ENCODE results near the gene C1QTNF4.

Gene C1QTNF4

DNA sequence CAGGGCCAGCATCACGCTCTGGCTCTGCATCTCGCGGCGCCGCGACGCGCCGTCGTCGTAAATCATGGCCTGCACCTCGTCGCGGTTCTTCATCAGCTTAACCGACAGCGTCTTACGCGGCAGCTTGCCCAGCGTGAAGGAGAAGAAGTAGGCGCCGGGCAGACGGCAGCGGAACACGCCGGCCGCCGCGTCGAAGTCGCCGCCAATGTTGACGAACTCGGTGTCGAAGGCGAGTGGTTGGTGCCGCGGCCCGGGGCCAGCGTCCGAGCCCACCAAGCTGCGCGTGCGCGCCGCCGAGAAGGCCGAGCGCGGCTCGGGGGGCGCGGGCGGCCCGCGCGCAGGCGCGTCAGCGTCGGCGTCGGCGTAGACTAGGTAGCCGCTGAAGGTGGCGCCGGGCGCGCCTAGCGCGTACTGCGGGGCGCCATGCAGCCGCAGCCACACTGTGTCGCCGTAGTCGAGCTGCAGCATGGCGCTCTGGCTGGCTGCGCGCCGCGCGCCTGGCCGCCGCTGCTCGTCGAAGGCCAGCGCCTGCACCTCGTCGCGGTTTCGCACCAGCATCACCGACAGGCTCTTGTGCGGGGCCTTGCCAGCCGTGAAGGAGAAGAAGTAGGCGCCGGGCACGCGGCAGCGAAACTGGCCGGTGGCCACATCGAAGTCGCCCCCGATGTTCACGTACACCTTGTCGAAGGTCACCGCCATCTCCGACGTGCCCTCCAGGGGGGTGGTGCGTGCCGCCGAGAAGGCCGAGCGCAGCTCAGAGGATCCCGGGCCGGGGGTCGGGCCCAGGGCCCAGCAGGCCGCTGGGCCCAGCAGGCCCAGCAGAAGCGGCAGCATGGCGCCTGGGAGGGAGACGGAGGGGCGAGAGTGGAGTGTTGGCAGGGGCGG lies 4.0 kb downstream of the C1QTNF4 start:
- peak overlapping the region in 1 of 2 experiments; percentile 71 for H3K27ac ChIP-seq (ENCODE audit: insufficient read depth in 1 of 2, low read depth in 1 of 2, low read length in 2 of 2, poor library complexity in 1 of 2, severe bottlenecking in 2 of 2)
- no peaks in the 10 kb centered on the region for H3K9me3 ChIP-seq (ENCODE audit: control extremely low read depth in 1 of 5, control insufficient read depth in 4 of 5, insufficient read depth in 2 of 5, low read depth in 1 of 5, low read length in 4 of 5)
- CTCF ChIA-PET = no interaction called here
- WGBS (ENCODE audit: insufficient coverage) = 93% methylated on average over 107 of the region's 122 CpGs
- H3K27me3 ChIP-seq (replicated peaks in 2 of 5; ENCODE audit: control insufficient read depth in 4 of 5, insufficient read depth in 5 of 5, low read length in 4 of 5) = no peaks in the 10 kb centered on the region
- H3K4me3 ChIP-seq (ENCODE audit: control insufficient read depth in 1 of 7, extremely low read depth in 1 of 7, insufficient read depth in 4 of 7, low read depth in 2 of 7, low read length in 6 of 7) = peak overlapping the region in 1 of 7 experiments; percentile 4
- H3K36me3 ChIP-seq (ENCODE audit: control insufficient read depth in 4 of 4, insufficient read depth in 4 of 4, low read length in 3 of 4) = peaks cover 0 to 41% (median 10%) of the 10 kb centered on the region in 4 experiments
- POLR2A ChIA-PET = no interaction called here
- DNase-seq = no peak
- peaks cover 8 to 83% (median 77%) of the 10 kb centered on the region in 4 experiments for H3K4me1 ChIP-seq (ENCODE audit: control extremely low read depth in 1 of 4, control insufficient read depth in 4 of 4, insufficient read depth in 4 of 4, low read length in 3 of 4)

DNA sequence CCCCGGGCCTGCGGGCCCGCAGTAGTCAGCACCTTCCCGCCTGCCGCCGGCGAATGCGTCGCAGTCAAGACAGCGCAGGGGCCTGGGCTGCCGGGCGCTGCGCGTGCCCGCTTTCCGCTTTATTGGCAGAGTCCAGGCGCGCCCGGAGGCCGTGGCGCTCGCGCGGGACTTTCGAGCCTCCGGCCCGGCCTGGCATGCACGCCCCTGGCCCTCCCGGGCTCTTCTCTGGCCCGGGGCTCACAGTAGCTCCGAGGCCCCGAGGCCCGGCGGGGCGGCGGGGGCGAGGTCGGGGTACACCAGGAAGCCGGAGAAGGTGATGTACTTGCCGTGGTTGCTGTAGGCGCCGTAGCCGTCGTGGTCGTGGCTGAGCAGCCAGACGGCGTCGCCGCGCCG lies 4.6 kb downstream of the C1QTNF4 start:
- DNase-seq = no peak
- H3K27ac ChIP-seq (ENCODE audit: insufficient read depth in 1 of 2, low read depth in 1 of 2, low read length in 2 of 2, poor library complexity in 1 of 2, severe bottlenecking in 2 of 2) = peak overlapping the region in 1 of 2 experiments; percentile 71
- CTCF ChIA-PET = no interaction called here
- POLR2A ChIA-PET = no interaction called here
- WGBS (ENCODE audit: insufficient coverage) = 96% methylated on average over 46 of the region's 51 CpGs
- H3K4me3 ChIP-seq (ENCODE audit: control insufficient read depth in 1 of 7, extremely low read depth in 1 of 7, insufficient read depth in 4 of 7, low read depth in 2 of 7, low read length in 6 of 7) = no peak overlapping the region
- peaks cover 0 to 45% (median 13%) of the 10 kb centered on the region in 4 experiments for H3K36me3 ChIP-seq (ENCODE audit: control insufficient read depth in 4 of 4, insufficient read depth in 4 of 4, low read length in 3 of 4)
- H3K27me3 ChIP-seq (replicated peaks in 2 of 5; ENCODE audit: control insufficient read depth in 4 of 5, insufficient read depth in 5 of 5, low read length in 4 of 5) = no peaks in the 10 kb centered on the region
- no peaks in the 10 kb centered on the region for H3K9me3 ChIP-seq (ENCODE audit: control extremely low read depth in 1 of 5, control insufficient read depth in 4 of 5, insufficient read depth in 2 of 5, low read depth in 1 of 5, low read length in 4 of 5)
- peaks cover 8 to 78% (median 75%) of the 10 kb centered on the region in 4 experiments for H3K4me1 ChIP-seq (ENCODE audit: control extremely low read depth in 1 of 4, control insufficient read depth in 4 of 4, insufficient read depth in 4 of 4, low read length in 3 of 4)

DNA sequence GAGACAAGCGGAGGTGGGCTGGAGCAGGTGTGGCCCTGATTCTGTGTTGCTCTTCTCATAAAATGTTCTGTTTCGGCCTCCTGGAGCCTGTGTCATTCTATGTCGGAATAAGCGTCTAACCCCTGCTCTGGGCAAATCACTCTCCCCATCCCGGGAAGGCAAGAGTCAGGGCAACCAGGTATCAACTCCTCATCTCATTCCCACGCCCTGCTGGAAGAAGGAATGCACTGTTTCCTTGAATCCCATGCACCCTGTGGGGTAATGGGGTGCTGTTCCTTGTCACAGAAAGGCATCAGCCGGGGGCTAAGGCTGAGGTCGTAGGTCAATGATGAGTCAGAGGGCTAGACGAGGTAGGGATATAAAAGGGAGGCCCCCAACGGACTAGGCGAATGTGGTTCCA lies 5.1 kb downstream of the C1QTNF4 start:
- CTCF ChIA-PET = interaction anchor here (2.4 kb wide), 1 partner anchor 27 kb away, joined by 10 read pairs; no protein-coding TSS in a partner anchor
- 100% methylated on average over 8 of the region's 11 CpGs for WGBS (ENCODE audit: insufficient coverage)
- H3K4me1 ChIP-seq (ENCODE audit: control extremely low read depth in 1 of 4, control insufficient read depth in 4 of 4, insufficient read depth in 4 of 4, low read length in 3 of 4) = peaks cover 8 to 74% (median 71%) of the 10 kb centered on the region in 4 experiments
- no peak for DNase-seq
- H3K27me3 ChIP-seq (replicated peaks in 2 of 5; ENCODE audit: control insufficient read depth in 4 of 5, insufficient read depth in 5 of 5, low read length in 4 of 5) = no peaks in the 10 kb centered on the region
- peak overlapping the region in 3 of 7 experiments; percentile 61 to 68 (median 62) for H3K4me3 ChIP-seq (ENCODE audit: control insufficient read depth in 1 of 7, extremely low read depth in 1 of 7, insufficient read depth in 4 of 7, low read depth in 2 of 7, low read length in 6 of 7)
- no peaks in the 10 kb centered on the region for H3K9me3 ChIP-seq (ENCODE audit: control extremely low read depth in 1 of 5, control insufficient read depth in 4 of 5, insufficient read depth in 2 of 5, low read depth in 1 of 5, low read length in 4 of 5)
- peaks cover 0 to 48% (median 17%) of the 10 kb centered on the region in 4 experiments for H3K36me3 ChIP-seq (ENCODE audit: control insufficient read depth in 4 of 4, insufficient read depth in 4 of 4, low read length in 3 of 4)
- POLR2A ChIA-PET = no interaction called here
- peak overlapping the region in 1 of 2 experiments; percentile 71 for H3K27ac ChIP-seq (ENCODE audit: insufficient read depth in 1 of 2, low read depth in 1 of 2, low read length in 2 of 2, poor library complexity in 1 of 2, severe bottlenecking in 2 of 2)

DNA sequence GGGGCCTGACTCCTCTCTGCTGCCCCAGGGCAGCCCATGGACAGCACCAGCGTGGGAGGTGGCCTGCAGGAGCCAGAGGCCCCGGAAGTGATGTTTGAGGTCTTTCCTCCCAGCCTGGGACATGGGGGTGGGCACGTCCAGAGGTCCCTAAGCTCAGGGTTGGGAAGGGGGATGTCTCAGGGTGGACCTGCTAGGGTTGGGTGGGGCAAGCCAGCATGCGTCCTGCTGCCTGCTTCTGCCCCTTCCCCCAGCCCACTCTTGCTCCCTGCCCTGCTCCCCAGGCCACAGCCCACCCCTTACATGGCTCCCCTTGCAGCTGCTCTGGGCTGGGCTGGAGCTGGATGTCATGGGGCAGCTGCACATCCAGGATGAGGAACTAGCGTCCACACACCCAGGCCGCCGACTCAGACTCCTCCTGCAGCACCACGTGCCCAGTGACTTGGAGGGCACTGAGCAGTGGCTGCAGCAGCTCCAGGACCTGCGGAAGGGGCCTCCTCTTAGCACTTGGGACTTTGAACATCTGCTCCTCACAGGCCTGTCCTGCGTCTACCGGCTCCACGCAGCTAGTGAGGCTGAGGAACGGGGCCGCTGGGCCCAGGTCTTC lies 6.4 kb downstream of the C1QTNF4 start:
- WGBS (ENCODE audit: insufficient coverage) = 22% methylated on average over 13 of the region's 14 CpGs
- DNase-seq = peak; percentile 53 to 88 (median 84)
- Histone ChIP-seq H3K9me3 (ENCODE audit: control extremely low read depth in 1 of 5, control insufficient read depth in 4 of 5, insufficient read depth in 2 of 5, low read depth in 1 of 5, low read length in 4 of 5) (no peaks in the 10 kb centered on the region), H3K27me3 (replicated peaks in 2 of 5; ENCODE audit: control insufficient read depth in 4 of 5, insufficient read depth in 5 of 5, low read length in 4 of 5) (no peaks in the 10 kb centered on the region), H3K36me3 (ENCODE audit: control insufficient read depth in 4 of 4, insufficient read depth in 4 of 4, low read length in 3 of 4) (peaks cover 3 to 61% (median 27%) of the 10 kb centered on the region in 4 experiments), H3K27ac (ENCODE audit: insufficient read depth in 1 of 2, low read depth in 1 of 2, low read length in 2 of 2, poor library complexity in 1 of 2, severe bottlenecking in 2 of 2) (peak overlapping the region in 1 of 2 experiments; percentile 71), H3K4me3 (ENCODE audit: control insufficient read depth in 1 of 7, extremely low read depth in 1 of 7, insufficient read depth in 4 of 7, low read depth in 2 of 7, low read length in 6 of 7) (peak overlapping the region in 5 of 7 experiments; percentile 32 to 68 (median 61)), H3K4me1 (ENCODE audit: control extremely low read depth in 1 of 4, control insufficient read depth in 4 of 4, insufficient read depth in 4 of 4, low read length in 3 of 4) (peaks cover 4 to 62% (median 60%) of the 10 kb centered on the region in 4 experiments)
- ChIA-PET POLR2A (no interaction called here), CTCF (interaction anchor here (1.0 to 2.4 kb wide), 6 partner anchors 10 to 33 kb away, joined by 3 to 10 read pairs (median 6); no protein-coding TSS in a partner anchor)

DNA sequence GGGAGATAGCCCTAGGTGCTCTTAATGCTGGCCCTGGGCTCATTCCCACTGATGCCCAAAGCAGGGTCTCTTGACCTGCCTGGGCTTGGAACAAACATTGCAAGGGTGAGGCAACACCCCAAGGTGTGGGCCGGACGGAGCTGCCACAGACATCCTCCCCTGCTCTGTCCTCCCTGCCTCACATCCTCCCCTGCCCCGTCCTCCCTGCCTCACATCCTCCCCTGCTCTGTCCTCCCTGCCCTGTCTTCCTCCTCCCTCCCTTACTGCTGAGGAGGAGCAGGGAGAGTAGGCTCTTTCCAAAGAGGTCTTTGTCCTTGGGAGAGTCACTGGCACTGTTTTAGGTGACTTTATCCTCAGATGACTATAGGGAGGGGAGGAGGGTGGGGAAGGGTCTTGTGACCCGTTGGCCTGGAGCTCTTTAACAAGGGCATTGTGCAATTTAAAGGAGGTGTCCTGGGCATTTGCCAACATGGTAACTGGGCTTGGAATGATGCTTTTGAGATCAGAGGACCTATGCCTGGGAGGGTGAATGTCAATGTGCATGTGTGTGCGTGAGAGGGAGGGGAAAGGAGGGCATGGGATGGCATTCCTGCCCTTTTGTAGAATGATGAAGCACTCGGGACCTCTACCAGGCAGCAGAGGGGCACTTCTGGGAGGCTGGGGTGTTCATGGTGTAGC lies 7.0 kb downstream of the C1QTNF4 start:
- peaks cover 0 to 55% (median 53%) of the 10 kb centered on the region in 4 experiments for H3K4me1 ChIP-seq (ENCODE audit: control extremely low read depth in 1 of 4, control insufficient read depth in 4 of 4, insufficient read depth in 4 of 4, low read length in 3 of 4)
- H3K4me3 ChIP-seq (ENCODE audit: control insufficient read depth in 1 of 7, extremely low read depth in 1 of 7, insufficient read depth in 4 of 7, low read depth in 2 of 7, low read length in 6 of 7) = peak overlapping the region in 2 of 7 experiments; percentile 53 to 61
- no peaks in the 10 kb centered on the region for H3K9me3 ChIP-seq (ENCODE audit: control extremely low read depth in 1 of 5, control insufficient read depth in 4 of 5, insufficient read depth in 2 of 5, low read depth in 1 of 5, low read length in 4 of 5)
- 83% methylated on average over 6 of the region's 6 CpGs for WGBS (ENCODE audit: insufficient coverage)
- ChIA-PET CTCF (interaction anchor here (1.0 to 2.4 kb wide), 6 partner anchors 9 to 32 kb away, joined by 3 to 10 read pairs (median 6); no protein-coding TSS in a partner anchor), POLR2A (no interaction called here)
- H3K27me3 ChIP-seq (replicated peaks in 2 of 5; ENCODE audit: control insufficient read depth in 4 of 5, insufficient read depth in 5 of 5, low read length in 4 of 5) = no peaks in the 10 kb centered on the region
- H3K27ac ChIP-seq (ENCODE audit: insufficient read depth in 1 of 2, low read depth in 1 of 2, low read length in 2 of 2, poor library complexity in 1 of 2, severe bottlenecking in 2 of 2) = peak overlapping the region in 1 of 2 experiments; percentile 45
- no peak for DNase-seq
- peaks cover 3 to 67% (median 32%) of the 10 kb centered on the region in 4 experiments for H3K36me3 ChIP-seq (ENCODE audit: control insufficient read depth in 4 of 4, insufficient read depth in 4 of 4, low read length in 3 of 4)

DNA sequence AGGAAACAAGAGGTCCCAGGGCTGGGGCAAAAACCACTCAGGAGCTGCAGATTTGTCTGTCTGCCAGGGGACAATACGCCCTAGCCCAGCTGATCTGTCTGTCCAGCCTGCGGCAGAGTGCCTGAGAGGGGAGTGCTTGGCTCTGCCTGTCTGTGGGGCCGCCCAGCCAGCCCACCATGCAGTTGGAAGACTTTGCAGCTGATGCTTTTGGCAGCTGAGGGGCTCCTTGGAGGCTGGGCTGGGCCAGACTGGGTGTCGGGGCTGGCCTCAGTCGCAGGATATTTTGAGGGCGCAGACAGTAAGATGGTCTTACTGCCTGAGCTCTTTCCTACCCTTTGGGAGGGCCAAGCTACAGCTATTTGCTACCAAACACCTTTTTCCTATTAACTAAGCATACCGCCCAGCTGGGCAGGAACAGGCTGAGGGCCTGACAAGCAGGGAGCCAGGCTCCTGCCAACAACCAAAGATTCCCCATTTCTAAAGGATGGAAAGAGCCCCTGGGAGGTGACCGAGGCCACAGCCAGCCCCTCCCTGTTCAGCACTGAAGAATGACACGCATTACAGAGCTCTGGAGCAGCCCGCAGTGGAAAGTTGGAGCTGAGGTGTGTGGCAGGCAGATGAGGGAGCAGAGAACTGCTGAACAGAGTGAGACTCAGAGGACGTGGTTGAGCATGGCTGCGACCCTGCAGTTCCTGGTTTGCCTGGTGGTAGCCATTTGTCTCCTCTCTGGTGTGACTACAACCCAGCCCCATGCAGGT lies 7.9 kb downstream of the C1QTNF4 start, which contains the start of gene FAM180B:
TSS of gene FAM180B (plus strand) at position 581 of the 758 bp plus-strand sequence. CDS start at position 672, 91 bp downstream.
- ChIA-PET POLR2A (interaction anchor here (0.6 kb wide), 1 partner anchor 8 kb away, joined by 3 read pairs; the partner anchor contains the start of genes KBTBD4 and NDUFS3), CTCF (interaction anchor here (0.6 to 1.9 kb wide), 5 partner anchors 8 to 34 kb away, joined by 3 to 10 read pairs (median 3); partner anchors contain the start of gene CELF1)
- peaks cover 3 to 76% (median 40%) of the 10 kb centered on the region in 4 experiments for H3K36me3 ChIP-seq (ENCODE audit: control insufficient read depth in 4 of 4, insufficient read depth in 4 of 4, low read length in 3 of 4)

More for the DNA sequence above, 7.9 kb downstream of the C1QTNF4 start, which contains the start of gene FAM180B:
- Histone ChIP-seq H3K4me3 (ENCODE audit: control insufficient read depth in 1 of 7, extremely low read depth in 1 of 7, insufficient read depth in 4 of 7, low read depth in 2 of 7, low read length in 6 of 7) (peak within 1 kb of the TSS in 2 of 7 experiments; percentile 53 to 61), H3K9me3 (ENCODE audit: control extremely low read depth in 1 of 5, control insufficient read depth in 4 of 5, insufficient read depth in 2 of 5, low read depth in 1 of 5, low read length in 4 of 5) (no peaks in the 10 kb centered on the region), H3K27me3 (replicated peaks in 2 of 5; ENCODE audit: control insufficient read depth in 4 of 5, insufficient read depth in 5 of 5, low read length in 4 of 5) (no peaks in the 10 kb centered on the region), H3K27ac (ENCODE audit: insufficient read depth in 1 of 2, low read depth in 1 of 2, low read length in 2 of 2, poor library complexity in 1 of 2, severe bottlenecking in 2 of 2) (peak within 1 kb of the TSS in 1 of 2 experiments; percentile 45), H3K4me1 (ENCODE audit: control extremely low read depth in 1 of 4, control insufficient read depth in 4 of 4, insufficient read depth in 4 of 4, low read length in 3 of 4) (peaks cover 0 to 48% (median 44%) of the 10 kb centered on the region in 4 experiments)
- DNase-seq = no peak
- 83% methylated on average over 7 of the region's 12 CpGs for WGBS (ENCODE audit: insufficient coverage)

Data from common myeloid progenitor, CD34-positive (primary cell).